ENCODE measurements around the gene SECTM1. TPM values are rescaled to one million over a fixed set of nuclear protein-coding genes. Genes with fewer than 3 reads are reported as not detected.
"Not testable (repeated sequence)": the region's sequence is repeated elsewhere in the genome, so short reads cannot be mapped to it uniquely, and the experiment has no call there.

Gene SECTM1
- total and polyA plus RNA-seq, 2 experiments from 2014 or later = 1.4 TPM

DNA sequence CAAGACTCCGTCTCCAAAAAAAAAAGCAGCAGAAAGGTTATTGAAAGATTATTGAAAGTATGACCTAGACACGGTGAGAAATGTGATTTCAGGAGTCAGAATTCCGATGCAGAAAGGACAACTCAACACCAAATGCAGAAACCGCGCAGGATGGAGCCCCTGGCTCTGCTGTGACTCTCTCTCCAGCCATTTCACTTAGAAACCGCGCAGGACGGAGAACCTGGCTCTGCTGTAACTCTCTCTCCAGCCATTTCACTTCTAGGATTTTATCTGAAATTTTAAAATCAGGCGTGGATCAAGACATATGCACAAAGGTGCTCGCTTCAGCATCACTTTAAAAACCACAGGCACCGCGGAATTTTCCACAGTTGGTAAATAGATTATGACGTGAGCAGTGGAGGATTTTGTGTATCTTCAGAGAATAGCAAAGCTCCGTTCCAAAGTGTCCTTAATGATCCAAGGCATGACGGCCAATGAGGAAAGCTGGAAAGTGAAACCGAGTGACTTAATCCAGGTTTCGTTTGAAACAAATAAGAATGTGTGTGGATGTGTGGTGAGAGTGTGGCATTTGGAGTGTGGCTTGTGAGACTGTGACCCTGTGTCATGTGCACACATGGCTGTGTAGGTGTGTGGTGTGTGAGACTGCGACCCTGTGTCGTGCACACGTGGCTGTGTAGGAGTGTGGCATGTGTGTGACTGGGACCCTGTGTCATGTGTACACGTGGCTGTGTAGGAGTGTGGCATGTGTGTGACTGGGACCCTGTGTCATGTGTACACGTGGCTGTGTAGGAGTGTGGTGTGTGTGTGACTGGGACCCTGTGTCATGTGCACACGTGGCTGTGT, 47.5 kb upstream of the SECTM1 start:
- Histone ChIP-seq H3K4me3 (peak overlapping the region; percentile 54), H3K9ac (peak overlapping the region; percentile 52), H3K79me2 (ENCODE audit: insufficient read depth) (no peaks in the 10 kb centered on the region), H3K27ac (no peak overlapping the region), H3K9me2 (ENCODE audit: insufficient read depth) (no peaks in the 10 kb centered on the region), H3K4me1 (ENCODE audit: insufficient read depth) (no peaks in the 10 kb centered on the region), H3K9me3 (ENCODE audit: low read depth) (no peaks in the 10 kb centered on the region), H3K27me3 (replicated peaks; ENCODE audit: insufficient read depth) (peaks cover 21% of the 10 kb centered on the region), H3K4me2 (ENCODE audit: unreplicated experiment) (peak overlapping the region; percentile 70), H3F3A (ENCODE audit: insufficient read depth) (peaks cover 7% of the 10 kb centered on the region; the same call in 1 of the 2 replicates), H4K20me1 (ENCODE audit: insufficient read depth) (no peaks in the 10 kb centered on the region), H3K36me3 (ENCODE audit: low read depth) (no peaks in the 10 kb centered on the region), H2AFZ (peak overlapping the region; percentile 58; the same call in 1 of the 2 replicates)
- WGBS, 2 experiments (ENCODE audit: low coverage in 1 of 2, low lambda C conversion rate in 2 of 2, missing lambda C conversion rate in 2 of 2) = 20 to 28% methylated on average over 23 of the region's 23 CpGs
- in situ Hi-C loops (cut with MboI) = no loop called here
- peak; percentile 79 for DNase-seq
- TF ChIP-seq EZH2phosphoT487 (IDR thresholded peaks at IDR 0.05; ENCODE audit: insufficient read depth, low read depth) (no peak), EZH2 (IDR thresholded peaks at IDR 0.05; ENCODE audit: insufficient read depth, poor library complexity, severe bottlenecking) (no peak)

DNA sequence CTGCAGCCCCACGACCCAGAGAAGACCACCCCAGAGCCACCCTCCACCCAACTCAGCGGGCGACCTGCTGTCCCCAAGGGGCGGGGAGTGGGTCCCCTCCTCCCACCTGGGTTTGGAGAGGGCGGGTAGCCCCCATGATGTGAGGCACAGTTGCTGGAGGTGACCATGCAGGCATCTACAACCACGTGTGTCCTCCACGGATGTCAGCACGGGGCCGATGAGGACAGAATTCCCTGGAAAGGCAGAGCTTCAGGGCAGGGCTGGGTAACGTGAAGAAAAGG, 45.1 kb upstream of the SECTM1 start:
- no peaks in the 10 kb centered on the region for H3K9me3 ChIP-seq (ENCODE audit: low read depth)

DNA sequence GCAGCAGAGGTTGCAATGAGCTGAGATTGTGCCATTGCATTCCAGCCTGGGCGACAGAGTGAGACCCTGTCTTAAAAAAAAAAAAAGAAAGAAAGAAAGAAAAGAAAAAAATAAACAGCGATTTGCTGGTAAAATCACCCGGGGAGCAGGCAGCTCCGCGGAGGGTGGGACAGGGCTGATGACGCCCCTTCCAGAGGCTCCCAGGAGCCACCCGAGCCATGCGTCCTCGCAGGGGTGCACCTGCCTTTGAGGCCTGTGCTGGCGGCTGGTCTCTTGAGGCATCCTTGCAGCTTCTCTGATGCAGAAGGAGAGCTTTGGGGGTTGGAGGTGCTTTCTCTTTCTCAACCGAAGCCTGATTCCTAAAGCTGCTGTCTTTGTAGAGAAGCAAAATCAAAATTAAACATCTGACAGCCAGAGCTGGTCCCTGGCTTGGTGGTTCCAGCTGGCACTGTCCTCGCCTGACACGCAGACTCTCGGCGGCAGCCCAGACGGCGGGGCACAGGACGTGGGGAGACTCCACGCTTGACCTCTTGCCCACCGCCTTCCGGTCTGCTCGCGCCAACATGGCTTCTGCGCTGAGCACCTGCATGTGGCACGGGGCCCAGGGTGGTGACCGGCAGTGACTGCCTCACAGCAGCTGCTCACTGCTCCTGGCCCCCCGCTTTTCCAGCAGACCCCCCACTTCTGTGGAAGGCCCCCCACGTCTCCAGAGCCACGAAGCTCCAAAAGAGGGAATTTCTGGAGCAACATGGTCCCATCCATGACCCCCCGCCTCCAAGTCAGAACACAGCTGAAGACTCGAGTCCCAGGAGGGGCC, 44.6 kb upstream of the SECTM1 start:
- H3F3A ChIP-seq (ENCODE audit: insufficient read depth) = peaks cover 7% of the 10 kb centered on the region; the same call in 1 of the 2 replicates
- 38 to 39% methylated on average over 28 to 31 of the region's 31 CpGs for WGBS, 2 experiments (ENCODE audit: low coverage in 1 of 2, low lambda C conversion rate in 2 of 2, missing lambda C conversion rate in 2 of 2)
- H3K9me3 ChIP-seq (ENCODE audit: low read depth) = no peaks in the 10 kb centered on the region
- no peak overlapping the region for H3K4me3 ChIP-seq
- in situ Hi-C loops (cut with MboI) = no loop called here
- H3K4me2 ChIP-seq (ENCODE audit: unreplicated experiment) = no peak overlapping the region
- H2AFZ ChIP-seq = no peak overlapping the region
- no peaks in the 10 kb centered on the region for H4K20me1 ChIP-seq (ENCODE audit: insufficient read depth)
- TF ChIP-seq EZH2phosphoT487 (IDR thresholded peaks at IDR 0.05; ENCODE audit: insufficient read depth, low read depth) (no peak), EZH2 (IDR thresholded peaks at IDR 0.05; ENCODE audit: insufficient read depth, poor library complexity, severe bottlenecking) (no peak)
- no peaks in the 10 kb centered on the region for H3K36me3 ChIP-seq (ENCODE audit: low read depth)
- no peaks in the 10 kb centered on the region for H3K9me2 ChIP-seq (ENCODE audit: insufficient read depth)
- no peaks in the 10 kb centered on the region for H3K79me2 ChIP-seq (ENCODE audit: insufficient read depth)
- H3K27me3 ChIP-seq (replicated peaks; ENCODE audit: insufficient read depth) = peaks cover 14% of the 10 kb centered on the region
- H3K4me1 ChIP-seq (ENCODE audit: insufficient read depth) = no peaks in the 10 kb centered on the region
- DNase-seq = no peak
- H3K9ac ChIP-seq = no peak overlapping the region
- H3K27ac ChIP-seq = no peak overlapping the region

More for the DNA sequence above, 45.1 kb upstream of the SECTM1 start:
- no peak overlapping the region for H3K9ac ChIP-seq
- H3K36me3 ChIP-seq (ENCODE audit: low read depth) = no peaks in the 10 kb centered on the region
- H3K9me2 ChIP-seq (ENCODE audit: insufficient read depth) = no peaks in the 10 kb centered on the region
- peaks cover 14% of the 10 kb centered on the region for H3K27me3 ChIP-seq (replicated peaks; ENCODE audit: insufficient read depth)
- H3K79me2 ChIP-seq (ENCODE audit: insufficient read depth) = no peaks in the 10 kb centered on the region
- 25 to 37% methylated on average over 10 of the region's 10 CpGs for WGBS, 2 experiments (ENCODE audit: low coverage in 1 of 2, low lambda C conversion rate in 2 of 2, missing lambda C conversion rate in 2 of 2)
- no peak overlapping the region for H3K4me2 ChIP-seq (ENCODE audit: unreplicated experiment)
- H3K4me3 ChIP-seq = no peak overlapping the region
- no peak overlapping the region for H2AFZ ChIP-seq
- H4K20me1 ChIP-seq (ENCODE audit: insufficient read depth) = no peaks in the 10 kb centered on the region
- H3K27ac ChIP-seq = no peak overlapping the region
- no peaks in the 10 kb centered on the region for H3K4me1 ChIP-seq (ENCODE audit: insufficient read depth)
- no peak for DNase-seq
- TF ChIP-seq EZH2phosphoT487 (IDR thresholded peaks at IDR 0.05; ENCODE audit: insufficient read depth, low read depth) = no peak
- no peak for TF ChIP-seq EZH2 (IDR thresholded peaks at IDR 0.05; ENCODE audit: insufficient read depth, poor library complexity, severe bottlenecking)
- H3F3A ChIP-seq (ENCODE audit: insufficient read depth) = peaks cover 7% of the 10 kb centered on the region; the same call in 1 of the 2 replicates
- in situ Hi-C loops (cut with MboI) = no loop called here

DNA sequence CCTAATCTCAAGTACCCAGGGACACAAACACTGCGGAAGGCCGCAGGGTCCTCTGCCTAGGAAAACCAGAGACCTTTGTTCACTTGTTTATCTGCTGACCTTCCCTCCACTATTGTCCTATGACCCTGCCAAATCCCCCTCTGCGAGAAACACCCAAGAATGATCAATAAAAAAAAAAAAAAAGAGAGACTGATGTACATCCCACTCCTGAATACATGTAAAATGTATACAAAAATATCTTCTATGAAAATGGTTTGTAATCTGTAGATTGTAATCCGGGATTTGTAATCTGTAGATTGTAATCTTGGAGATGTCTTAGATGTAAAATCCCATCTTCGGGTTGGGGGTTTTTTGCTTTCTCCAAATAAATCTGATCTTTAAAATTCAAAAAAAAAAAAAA, 43.7 kb upstream of the SECTM1 start:
- WGBS, 2 experiments (ENCODE audit: low coverage in 1 of 2, low lambda C conversion rate in 2 of 2, missing lambda C conversion rate in 2 of 2) = 55 to 73% methylated on average over 3 to 5 of the region's 5 CpGs
- H3K4me3 ChIP-seq; H3K36me3 ChIP-seq (ENCODE audit: low read depth); H3K79me2 ChIP-seq (ENCODE audit: insufficient read depth); H3K4me1 ChIP-seq (ENCODE audit: insufficient read depth); H2AFZ ChIP-seq; H3K4me2 ChIP-seq (ENCODE audit: unreplicated experiment); H3K9me2 ChIP-seq (ENCODE audit: insufficient read depth); H3K9me3 ChIP-seq (ENCODE audit: low read depth); DNase-seq; H3K27ac ChIP-seq; in situ Hi-C loops (cut with MboI); H4K20me1 ChIP-seq (ENCODE audit: insufficient read depth); H3K9ac ChIP-seq; H3F3A ChIP-seq (ENCODE audit: insufficient read depth): not testable (repeated sequence)
- H3K27me3 ChIP-seq (replicated peaks; ENCODE audit: insufficient read depth) = peaks cover 21% of the 10 kb centered on the region

All from GM23248 (cell line).